NCI-H2196 (cell line): Measurements from ENCODE around the gene SELENOS.
A peak's percentile ranks its signal among the peaks of the same experiment; 100 is the strongest.
"Not testable (repeated sequence)": the region's sequence is repeated elsewhere in the genome, so short reads cannot be mapped to it uniquely, and the experiment has no call there.

ENCODE experiments used
- DNase-seq: peaks from one replicate; lab custom pipeline; 2025; ENCODE audit not compliant: unreplicated experiment; lab: John Stamatoyannopoulos, UW

The SELENOS gene

DNA sequence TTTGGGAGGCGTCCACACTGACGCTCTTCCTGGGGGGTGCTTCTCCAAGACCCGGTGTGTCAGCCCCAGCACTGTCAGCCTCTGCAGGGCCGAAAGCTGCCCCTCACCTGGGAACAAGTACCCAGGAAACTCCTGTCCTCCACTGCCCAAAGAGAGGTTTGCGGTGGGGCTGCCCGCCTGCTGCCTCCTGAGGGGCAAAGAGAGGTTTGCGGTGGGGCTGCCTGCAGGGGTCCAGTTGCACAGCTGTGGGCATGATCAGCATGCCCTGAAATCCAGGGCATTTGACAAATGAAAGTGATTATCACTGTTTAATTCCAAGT lies 32.8 kb upstream of the SELENOS start:
- no peak for DNase-seq

DNA sequence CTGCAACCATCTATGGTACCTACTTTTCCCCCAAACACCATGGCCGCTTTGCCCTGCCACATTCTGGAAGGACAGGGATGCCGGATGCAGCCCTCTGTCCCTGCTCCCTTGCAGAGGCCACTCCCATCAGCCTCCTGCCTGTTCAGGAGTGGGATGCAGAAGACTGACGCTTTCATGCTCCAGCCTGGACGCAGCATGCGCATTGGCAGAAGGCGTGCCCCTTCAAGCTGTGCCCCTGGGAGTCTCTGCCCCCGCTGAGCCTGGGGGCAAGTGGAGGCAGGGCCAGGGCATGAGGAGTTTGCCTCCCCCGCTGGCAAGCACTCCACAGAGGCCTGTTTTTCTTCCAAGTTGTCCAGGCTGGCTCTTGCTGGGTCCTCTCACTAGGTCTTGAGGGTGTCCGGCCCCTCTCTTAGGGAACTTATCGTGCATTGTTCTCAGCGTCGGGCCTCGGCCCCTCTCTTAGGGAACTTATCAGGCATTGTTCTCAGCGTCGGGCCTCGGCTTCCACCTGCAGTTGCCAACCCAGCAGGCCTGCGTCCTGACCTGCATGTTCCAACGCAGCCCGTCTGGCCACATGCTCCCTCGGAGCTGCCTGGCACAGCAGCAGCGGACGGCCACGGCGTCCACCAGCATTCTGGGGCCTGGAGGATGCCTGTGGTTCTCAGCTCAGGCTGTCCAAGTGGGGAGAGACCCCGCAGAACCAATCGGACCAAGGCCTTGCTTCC lies 32.3 kb upstream of the SELENOS start:
- DNase-seq: no peak

DNA sequence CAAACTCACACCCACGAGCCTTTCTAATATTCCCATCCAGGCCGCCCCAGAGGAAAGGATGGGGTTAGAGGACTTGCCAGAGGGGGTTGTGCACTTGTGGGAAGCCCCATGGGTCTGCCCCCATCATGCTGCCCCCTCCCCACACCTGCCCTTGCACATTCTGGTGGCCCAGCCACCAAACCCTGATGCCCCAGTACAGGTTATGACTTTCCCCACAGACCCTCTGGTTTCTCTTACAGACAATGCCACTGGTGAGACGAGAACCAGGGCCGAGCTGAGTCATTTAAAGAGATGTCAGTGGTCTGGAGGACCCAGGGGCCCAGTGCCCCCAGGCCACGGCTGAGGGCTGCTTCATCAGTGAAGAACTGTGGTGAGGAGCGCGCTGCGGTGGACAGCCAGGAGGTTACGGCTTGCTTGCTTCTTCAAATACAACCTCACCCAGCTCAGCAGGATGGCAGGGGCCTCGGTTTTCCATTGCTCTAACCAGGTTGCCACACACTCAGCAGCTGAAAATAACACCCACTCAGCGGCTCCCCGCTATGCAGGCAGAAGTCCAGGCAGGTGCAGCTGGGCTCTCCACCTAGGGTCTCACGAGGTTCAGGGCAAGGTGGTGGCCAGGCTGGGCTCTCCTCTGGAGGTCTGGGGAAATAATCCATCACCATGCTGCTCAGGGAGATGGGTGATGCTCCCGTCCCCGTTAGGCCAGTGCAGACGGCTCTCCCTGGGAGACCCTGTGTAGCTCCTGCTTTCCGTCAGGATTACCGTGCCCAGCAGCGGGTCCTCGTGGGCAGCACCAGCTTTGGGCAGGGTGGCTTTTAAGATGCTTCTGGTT lies 31.5 kb upstream of the SELENOS start:
- no peak for DNase-seq

DNA sequence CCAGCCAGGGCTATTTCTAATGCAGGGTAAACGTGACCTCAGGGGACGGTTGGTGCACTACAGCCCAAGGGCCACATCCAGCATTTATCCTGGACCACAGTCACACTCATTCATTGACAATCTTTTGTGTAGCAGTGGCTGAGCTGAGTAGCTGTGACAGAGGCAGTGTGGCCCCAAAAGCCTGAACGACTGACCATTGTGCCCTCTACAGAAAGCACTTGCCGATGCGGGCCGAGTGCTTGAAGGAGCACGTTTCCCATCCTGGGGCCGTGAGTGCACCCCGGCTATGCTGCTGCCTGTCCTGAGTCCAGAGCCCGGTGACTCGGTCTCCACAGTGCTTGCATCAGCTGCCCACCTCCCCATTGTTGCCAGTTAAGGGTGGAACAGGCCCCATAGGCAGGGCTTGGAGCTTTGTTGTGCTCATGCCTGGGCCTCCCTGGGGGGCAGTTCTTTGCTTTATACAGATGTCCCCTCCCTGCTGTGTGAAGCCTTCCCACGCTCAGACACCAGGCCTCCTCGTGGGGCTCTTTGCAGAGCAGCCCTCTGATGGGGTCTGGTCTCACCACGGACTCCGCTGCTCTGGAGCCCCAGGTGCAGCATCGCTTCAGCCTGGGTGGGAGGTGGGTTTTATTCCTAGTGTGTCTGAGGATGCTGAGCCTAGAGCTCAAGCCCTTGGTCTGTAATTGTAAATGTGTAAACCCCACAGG lies 30.8 kb upstream of the SELENOS start:
- DNase-seq: no peak

DNA sequence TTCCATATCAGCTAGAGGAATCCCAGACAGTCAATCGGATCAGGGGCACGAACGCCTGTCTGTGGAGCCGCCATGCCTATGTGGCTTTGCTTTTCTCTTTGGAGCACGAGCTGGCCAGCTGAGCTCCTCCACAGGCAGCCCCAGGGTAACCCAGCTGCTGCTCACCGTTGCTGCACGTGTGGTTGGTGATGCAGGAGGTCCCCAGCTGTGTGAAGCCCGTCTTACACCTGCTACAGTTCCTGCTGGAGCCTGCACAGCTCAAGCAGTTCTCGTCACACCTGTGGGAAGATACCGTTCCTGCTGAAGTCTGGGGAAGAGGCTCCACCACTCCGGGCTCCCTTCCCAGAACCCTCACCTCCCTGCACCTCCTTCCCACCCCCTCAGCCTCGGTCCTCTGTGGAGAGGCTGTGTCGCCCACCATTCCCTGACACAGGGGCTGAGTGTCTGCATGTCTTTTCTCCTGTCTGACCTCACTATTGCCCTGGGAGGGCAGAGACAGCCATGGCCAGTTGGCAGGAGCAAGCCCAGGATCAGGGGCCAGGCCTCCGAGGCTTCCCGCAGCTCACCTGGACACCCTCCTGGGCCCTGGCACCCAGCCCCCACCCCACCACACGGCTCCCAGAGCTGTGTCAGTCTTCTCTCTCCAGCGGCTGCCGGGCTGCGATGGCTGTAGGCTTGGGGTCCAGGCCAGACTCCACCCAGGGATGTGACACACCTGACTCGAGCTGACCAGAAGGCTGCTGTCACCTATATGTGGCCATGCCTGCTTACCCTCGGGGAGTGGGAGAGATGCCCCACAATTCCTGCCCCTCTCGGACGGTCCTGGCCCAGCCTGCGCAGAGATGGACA lies 30.0 kb upstream of the SELENOS start:
- DNase-seq: no peak

DNA sequence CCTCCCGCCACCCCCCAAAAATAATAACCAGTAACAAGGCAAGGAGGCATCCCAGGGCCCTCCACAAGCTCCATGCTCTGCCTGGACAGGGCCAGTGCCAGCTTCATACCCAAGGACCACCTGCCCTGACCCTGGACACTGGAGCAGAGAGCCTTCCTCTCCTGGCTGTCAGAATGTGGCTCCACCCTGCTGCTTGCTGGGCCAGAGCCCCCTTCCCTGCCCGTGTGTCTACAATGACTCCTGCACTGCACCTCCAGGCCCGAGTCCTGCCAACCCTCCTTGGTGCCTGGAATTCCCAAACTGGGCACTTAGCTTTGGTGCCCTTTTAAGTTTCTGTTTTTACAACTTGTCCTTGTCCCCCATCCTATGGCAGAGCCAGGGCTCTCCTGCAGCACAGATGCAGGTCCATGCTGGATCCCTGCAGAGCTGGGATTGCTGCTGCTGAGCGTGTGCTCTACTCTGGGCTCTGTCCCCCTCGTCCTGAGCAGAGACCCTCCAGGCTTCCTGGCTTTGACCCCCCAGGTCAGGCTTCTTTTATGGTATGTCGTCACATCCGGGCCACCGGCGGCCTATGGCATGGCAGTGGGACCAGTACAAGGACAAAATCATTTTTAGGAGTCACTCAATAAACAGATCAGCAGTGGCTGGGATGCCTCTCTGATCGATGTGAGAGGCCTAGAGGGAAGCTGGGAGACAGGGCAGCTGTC lies 29.2 kb upstream of the SELENOS start:
- DNase-seq: no peak

DNA sequence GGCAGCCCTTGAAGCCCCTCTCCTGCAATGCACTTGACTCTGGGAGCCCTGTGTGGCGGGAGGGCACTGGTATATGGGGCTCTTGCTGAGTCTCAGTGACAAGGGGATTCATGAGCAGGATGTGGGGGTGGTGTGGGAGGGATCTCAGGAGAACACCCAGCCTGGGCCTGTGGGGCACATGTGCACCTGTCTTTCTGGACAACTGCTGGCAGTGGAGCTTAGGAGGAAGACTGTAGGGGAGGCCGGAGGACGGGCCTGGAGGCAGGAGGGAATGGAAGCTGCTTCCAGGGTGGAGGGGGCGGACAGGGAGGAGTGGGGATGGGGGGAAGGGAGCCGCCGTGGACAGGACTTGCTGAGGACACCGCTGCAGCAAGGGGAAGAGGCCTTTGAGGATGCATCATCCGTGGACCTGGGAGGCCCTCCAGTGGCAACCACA lies 28.6 kb upstream of the SELENOS start:
- DNase-seq: no peak

DNA sequence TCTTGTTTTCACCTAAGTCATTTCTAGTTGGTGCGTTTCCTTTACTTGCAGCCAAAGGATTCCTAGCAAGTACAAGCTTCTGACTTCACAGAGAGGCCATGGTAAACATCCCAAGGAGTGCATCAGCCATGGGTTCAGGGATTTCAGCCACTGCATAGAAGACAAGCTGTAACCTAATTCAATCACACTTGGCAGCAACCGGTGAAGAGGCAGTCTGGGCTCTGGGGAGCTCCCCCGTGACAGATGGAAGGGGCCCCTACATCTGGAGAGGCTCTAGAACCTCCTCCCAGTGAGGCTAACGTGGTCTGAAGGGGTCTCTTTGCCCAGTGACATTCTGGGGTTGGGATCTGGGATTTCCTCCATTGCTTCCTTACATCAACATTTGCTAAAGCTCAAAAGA lies 26.1 kb upstream of the SELENOS start:
- no peak for DNase-seq

DNA sequence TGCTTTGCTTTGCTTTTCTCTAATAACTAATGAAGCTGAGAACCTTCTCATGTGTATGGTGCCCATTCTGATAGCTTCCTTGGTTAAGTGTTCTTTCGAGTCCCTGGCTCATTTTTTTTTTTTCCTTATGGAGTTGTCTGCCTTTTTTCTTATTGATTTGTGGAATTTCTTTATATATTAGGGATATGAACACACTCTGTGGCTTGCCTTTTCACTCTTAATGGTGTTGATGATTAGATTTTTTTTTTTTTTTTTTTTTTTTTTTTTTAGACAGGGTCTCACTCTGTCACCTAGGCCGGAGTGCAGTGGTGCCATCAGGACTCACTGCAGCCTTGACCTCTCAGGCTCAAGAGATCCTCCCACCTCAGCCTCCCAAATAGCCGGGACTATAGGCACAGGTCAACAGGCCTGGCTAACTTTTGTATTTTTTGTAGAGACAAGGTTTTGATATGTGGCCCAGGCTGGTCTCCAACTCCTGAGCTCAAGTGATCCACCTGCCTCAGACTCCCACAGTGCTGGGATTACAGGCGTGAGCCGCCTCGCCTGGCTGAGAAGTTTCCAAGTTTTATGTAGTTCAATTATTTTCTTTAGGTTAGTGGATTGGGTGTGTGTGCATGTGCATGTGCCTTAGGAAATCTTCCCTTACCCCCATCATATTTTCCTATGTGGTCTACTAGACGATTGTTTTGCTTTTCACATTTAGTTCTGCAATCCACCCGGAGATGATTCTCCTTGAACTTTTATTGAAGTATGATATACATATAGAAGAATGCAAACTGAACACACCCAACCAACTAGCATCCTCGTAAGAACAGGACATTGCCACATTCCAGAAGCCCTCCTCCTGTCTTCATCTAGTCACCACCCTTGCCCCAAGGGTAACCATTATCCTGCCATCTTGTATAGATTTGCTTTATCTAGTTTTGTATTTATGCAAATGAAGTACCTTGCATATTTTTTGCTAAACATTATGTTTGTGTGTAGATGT lies 19.4 kb upstream of the SELENOS start:
- no peak for DNase-seq

DNA sequence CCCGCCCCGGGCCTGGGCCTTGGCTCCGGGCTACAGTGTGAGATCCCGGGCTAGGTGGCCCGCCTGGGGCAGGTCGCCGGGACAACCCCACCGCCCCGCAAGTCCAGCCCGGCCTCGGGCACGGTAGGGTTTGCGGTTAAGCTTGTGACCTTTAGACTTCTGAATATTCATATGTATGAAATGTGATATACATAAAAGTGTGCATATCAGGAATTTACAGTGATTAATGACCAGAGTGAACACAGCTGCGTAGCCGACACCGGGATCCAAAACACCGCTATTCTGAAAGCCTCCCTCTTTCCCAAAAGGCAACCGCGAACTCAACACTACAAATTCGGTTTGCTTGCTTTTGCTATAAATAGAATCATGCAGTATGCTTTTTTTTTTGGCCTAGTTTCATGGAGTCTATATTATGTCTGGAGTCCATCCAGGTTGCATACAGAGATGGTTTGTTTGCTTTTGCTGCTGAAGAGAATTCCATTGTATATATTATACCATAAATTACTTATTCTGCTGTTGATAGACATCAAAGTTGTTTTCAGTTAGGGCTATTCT lies 18.4 kb upstream of the SELENOS start:
- DNase-seq: no peak

DNA sequence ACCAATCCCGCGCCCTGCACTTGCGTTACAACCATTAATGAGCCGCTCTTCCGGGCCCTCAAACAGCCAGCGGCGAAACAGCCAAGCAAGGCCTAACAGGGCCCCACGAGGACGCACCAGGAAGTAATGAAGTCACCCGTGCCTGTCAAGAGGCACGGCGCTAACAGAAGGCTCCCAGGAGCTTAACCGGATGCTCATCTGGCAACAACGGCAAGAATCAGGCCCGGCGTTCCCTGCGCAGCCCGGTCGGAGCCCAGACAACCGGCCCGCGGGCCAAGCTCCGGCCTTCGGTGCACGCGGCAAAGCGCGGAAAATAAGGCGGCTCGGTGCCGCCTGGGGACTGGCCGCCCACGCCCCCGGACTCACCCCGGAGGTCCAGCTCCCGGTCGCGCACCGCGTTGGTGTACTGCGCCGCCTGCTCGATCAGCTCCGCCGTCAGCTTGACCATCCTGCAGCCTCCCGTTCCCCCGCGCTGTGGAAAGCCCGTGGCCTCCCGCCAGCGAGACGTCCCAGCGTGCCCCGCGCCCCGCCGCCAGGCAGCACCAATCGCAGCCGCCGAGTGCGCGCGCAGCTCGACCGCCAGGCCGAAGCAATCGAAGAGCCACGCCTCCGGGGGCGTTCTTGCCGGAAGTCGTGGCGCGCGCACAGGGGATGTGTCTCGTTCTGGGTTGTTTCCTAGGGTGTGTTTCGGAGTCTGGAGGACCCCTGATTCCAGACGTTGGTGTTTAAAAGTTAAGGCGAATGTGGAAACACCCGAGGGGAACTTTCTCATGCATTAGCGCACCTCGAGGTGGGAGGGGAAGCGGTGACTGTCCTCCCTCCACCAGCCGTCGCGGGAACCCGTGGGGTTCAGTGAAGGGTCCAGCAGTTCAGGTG lies 17.7 kb upstream of the SELENOS start, which contains the start of gene SNRPA1:
Gene SNRPA1, minus strand, starts transcription at position 518 of the 876 bp plus-strand sequence. Its CDS starts 70 bp downstream, at position 448.
- DNase-seq: peak; percentile 92

DNA sequence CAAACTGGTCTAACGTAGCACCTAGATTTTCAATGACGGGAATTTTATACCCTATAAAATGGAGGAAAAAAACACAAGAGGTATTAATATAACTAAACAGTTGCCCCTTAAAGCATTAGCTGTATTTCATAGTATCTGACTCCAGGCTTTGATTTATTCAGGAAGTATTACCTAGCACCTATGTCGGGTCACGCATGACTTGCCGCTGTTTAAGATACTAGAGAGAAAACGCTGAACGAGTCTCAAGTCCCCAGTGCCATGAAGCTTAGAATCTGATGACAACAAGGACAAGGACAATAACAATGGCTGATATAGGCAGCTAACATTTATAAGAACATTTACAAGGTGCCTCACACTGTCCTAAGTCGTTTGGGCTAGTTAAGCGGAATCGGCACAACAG lies 15.8 kb upstream of the SELENOS start:
- DNase-seq: no peak

DNA sequence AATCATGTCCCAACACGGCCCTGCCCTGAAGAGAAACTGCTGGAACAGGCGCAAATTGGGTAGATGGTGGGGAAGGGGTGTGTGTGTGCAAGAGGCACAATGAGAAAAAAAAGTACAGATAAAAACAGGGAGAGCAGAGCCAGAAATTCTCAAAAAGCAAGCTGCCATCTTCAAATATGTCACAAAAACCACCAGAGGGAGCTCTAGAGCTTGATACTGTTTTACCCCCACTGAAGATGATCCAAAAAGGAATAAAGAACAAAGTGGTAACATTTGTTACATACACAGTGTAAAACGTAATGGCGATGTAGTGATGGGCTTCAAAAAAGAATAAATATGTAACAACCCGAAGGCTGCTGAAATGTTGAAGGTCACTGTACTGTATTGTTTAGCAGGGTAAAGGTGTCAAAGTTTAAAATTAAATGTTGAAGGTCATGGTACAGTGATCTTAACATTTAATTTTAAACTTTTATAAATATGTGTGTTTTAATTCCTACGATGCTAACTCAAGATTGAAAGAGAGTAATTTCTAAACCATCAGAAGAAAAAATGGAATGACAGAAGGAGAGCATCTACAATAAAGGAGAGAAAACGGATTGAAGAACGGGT lies 11.7 kb upstream of the SELENOS start:
- peak; percentile 54 for DNase-seq

DNA sequence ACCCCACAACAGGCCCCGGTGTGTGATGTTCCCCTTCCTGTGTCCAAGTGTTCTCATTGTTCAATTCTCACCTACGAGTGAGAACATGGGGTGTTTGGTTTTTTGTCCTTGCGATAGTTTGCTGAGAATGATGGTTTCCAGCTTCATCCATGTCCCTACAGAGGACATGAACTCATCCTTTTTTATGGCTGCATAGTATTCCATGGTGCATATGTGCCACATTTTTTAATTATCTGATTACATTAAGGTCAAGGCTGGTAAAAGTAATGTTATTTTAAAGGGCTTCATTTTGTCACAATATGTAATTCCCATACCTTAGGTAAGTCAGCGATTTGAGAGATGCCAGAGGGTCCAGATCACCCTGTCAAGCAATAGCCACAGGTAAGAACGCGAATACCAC lies 10.1 kb upstream of the SELENOS start:
- not testable (repeated sequence) for DNase-seq

DNA sequence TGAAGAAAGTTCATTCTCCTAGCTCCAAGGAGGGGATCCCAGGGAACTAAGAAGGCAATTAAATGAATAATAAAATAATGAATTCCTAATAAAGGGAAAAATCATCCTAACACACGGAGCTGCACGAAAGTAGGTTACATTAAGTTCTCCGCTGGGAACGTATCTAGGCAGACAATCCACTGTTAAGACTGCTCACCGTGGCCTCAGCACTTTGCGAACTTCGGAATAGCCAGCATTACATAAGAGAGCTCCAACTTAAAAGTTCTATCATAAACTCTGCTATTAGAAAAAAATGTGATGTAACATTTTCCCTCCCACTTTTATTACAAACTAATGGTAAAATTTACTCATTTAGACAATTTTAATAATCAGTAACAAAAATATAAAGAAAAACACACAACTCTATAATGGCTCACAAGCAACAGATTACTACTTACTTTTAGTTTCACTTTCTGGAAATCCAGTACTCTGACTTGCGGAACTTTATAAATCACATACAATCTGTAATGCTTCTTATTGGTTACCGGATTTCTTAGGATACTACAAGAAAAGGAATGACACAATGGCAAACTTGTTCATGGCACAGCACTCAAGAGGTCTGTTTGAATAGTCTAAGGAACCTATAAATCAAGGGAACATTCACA lies 9.3 kb upstream of the SELENOS start:
- no peak for DNase-seq

DNA sequence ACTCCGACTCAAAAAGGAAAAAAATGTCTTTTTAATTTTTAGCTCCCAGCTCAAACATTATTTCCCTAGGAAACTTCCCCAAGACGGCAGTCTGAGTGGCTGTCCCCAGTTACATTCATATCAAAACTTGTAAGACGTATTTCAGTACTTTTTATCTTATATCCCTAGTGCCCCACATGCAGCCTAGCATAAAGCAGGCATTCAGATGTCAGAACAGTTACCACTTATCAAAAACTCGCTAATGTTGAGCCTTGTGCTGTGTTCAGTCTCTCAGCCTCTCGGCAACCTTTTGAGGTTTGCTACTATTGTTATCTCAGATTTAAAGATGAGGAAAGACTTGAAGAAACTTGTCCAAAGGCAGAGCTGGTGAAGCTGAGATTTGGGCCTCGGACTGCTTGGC lies 6.6 kb upstream of the SELENOS start:
- no peak for DNase-seq

DNA sequence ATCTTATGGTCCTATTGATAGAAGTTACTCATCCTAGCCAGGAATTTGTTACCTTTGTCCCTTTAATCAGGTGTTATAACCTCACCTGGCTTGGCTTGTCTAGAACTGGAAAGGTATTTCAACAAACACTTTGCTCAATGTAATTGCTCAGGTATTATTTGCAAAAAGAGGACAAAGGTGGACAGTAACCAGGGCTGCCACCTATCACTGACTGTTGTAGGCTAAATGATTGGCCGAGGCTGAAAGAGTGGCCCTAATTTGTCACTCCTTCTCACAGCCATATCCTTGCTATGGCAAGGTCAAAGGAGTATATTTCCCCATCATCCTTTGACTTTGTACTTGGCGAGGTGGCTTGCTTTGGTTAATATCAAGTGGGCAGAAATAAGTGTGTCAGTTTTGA lies 2.7 kb upstream of the SELENOS start:
- DNase-seq: no peak
